GM12878 (cell line): Measurements from ENCODE around the gene ADK. TPM values are rescaled to one million over a fixed set of nuclear protein-coding genes. Genes with fewer than 3 reads are reported as not detected.

ENCODE experiments used
- ATAC-seq: fragments of 200-7000 bp; cut with Tn5 transposase; 3 replicates; pipeline ENCODE4 v1.9.1; 2020; ENCODE audit warnings: mild to moderate bottlenecking, moderate library complexity
- BruUV-seq: library from RNA; stranded (reverse); fragments of 400-500 nt; replicated peaks from 2 replicates; lab custom pipeline; 2021; lab: Mats Ljungman, UMichigan
- CTCF ChIA-PET: fragments of 300-600 bp; sonication (Branson Sonifier 250); formaldehyde crosslinking; extraction: SDS; loops from one replicate; lab custom pipeline; 2021; ENCODE audit warnings: inconsistent platforms; lab: Yijun Ruan, JAX
- POLR2A ChIA-PET: fragments of 350-600 bp; formaldehyde crosslinking; extraction: SDS; loops from one replicate; lab custom pipeline; 2021; ENCODE audit warnings: inconsistent platforms; lab: Charles Lee
- RAD21 ChIA-PET: fragments of 300-600 bp; sonication (Branson Sonifier 250); formaldehyde crosslinking; loops from one replicate; lab custom pipeline; 2023; ENCODE audit warnings: antibody characterized with exemption; ENCODE audit not compliant: unreplicated experiment; lab: Charles Lee
- SMC1A ChIA-PET: fragments of 300-600 bp; sonication (Branson Sonifier 250); formaldehyde crosslinking; loops from one replicate; lab custom pipeline; 2023; ENCODE audit not compliant: unreplicated experiment, uncharacterized antibody; lab: Charles Lee
- DNase-seq: peaks from one replicate; pipeline ENCODE4 v3.0.0-alpha.2; 2011; ENCODE audit warnings: low read depth, low spot score
- FAIRE-seq: peaks from 3 replicates; lab custom pipeline; 2011; peaks lifted over from hg19 to GRCh38; lab: Jason Lieb, UNC
- H2AFZ ChIP-seq: 2 replicates; pipeline ENCODE4 v1.6.0; 2011; ENCODE audit warnings: low read depth, low read length, control low read depth; ENCODE audit not compliant: control insufficient read depth
- H3K27ac ChIP-seq: 2 replicates; pipeline ENCODE4 v1.5.1; 2011; ENCODE audit warnings: control low read depth; ENCODE audit not compliant: control insufficient read depth, insufficient read depth
- H3K27me3 ChIP-seq, 2 experiments: replicated peaks in 1 of 2; 2 replicates each; pipeline versions ENCODE4 v1.6.0 to v1.6.1; 2011; ENCODE audit warnings: low read length in 1 of 2; ENCODE audit not compliant: control insufficient read depth in 2 of 2, insufficient read depth in 2 of 2
- H3K36me3 ChIP-seq, 2 experiments: 2 replicates each; pipeline ENCODE4 v1.5.1; 2011; ENCODE audit warnings: low read length in 1 of 2; ENCODE audit not compliant: control insufficient read depth in 2 of 2, insufficient read depth in 2 of 2
- H3K4me1 ChIP-seq: 2 replicates; pipeline ENCODE4 v1.6.1; 2011; ENCODE audit warnings: mild to moderate bottlenecking, low read length, moderate library complexity, mixed read lengths; ENCODE audit not compliant: control insufficient read depth, insufficient read depth
- H3K4me2 ChIP-seq: 2 replicates; pipeline ENCODE4 v1.6.0; 2011; ENCODE audit warnings: control low read depth; ENCODE audit not compliant: control insufficient read depth, insufficient read depth
- H3K4me3 ChIP-seq: fragments of 200-600 bp; sonication (generic); 2 replicates; pipeline ENCODE4 v1.5.1; 2016
- H3K79me2 ChIP-seq: 2 replicates; pipeline ENCODE4 v1.6.0; 2011; ENCODE audit warnings: low read length; ENCODE audit not compliant: control insufficient read depth, insufficient read depth
- H3K9ac ChIP-seq: 2 replicates; pipeline ENCODE4 v1.8.0; 2011; ENCODE audit warnings: low read length, control low read depth, mixed read lengths; ENCODE audit not compliant: control insufficient read depth, insufficient read depth
- H3K9me3 ChIP-seq: replicated peaks from 3 replicates; pipeline ENCODE4 v1.5.1; 2011; ENCODE audit warnings: mild to moderate bottlenecking, low read length; ENCODE audit not compliant: control insufficient read depth, insufficient read depth
- H4K20me1 ChIP-seq: 2 replicates; pipeline ENCODE4 v1.6.0; 2011; ENCODE audit not compliant: control insufficient read depth, insufficient read depth
- BCL11A ChIP-seq: IDR thresholded peaks from 2 replicates; pipeline ENCODE4 v1.6.1; 2011; ENCODE audit warnings: low read depth, low read length
- HCFC1 ChIP-seq: fragments of 150-350 bp; IDR thresholded peaks from 2 replicates; pipeline ENCODE4 v1.6.1; 2014; ENCODE audit warnings: low read length
- JUNB ChIP-seq: IDR thresholded peaks from 2 replicates; pipeline ENCODE4 v1.6.1; 2016; ENCODE audit warnings: antibody characterized with exemption, mild to moderate bottlenecking
- JUND ChIP-seq: IDR thresholded peaks from 2 replicates; pipeline ENCODE4 v1.6.1; 2012; ENCODE audit warnings: low read depth, mild to moderate bottlenecking, low read length, improper control_type of control experiment, moderate library complexity
- MEF2A ChIP-seq: IDR thresholded peaks from 2 replicates; pipeline ENCODE4 v1.6.1; 2011; ENCODE audit warnings: low read depth, mild to moderate bottlenecking, low read length, moderate library complexity; ENCODE audit not compliant: insufficient read depth
- MEF2B ChIP-seq: fragments of 450-650 bp; IDR thresholded peaks from 2 replicates; pipeline ENCODE4 v1.6.1; 2018; ENCODE audit warnings: mild to moderate bottlenecking, moderate library complexity; ENCODE audit not compliant: partially characterized antibody, poor library complexity, severe bottlenecking
- NR2C2 ChIP-seq: IDR thresholded peaks from 2 replicates; pipeline ENCODE4 v1.6.1; 2011; ENCODE audit warnings: borderline replicate concordance, low read depth; ENCODE audit not compliant: control insufficient read depth, insufficient read length
- POLR2A ChIP-seq: IDR thresholded peaks from 2 replicates; pipeline ENCODE4 v1.6.1; 2011; ENCODE audit warnings: low read depth, mild to moderate bottlenecking, low read length
- RAD51 ChIP-seq: fragments of 450-650 bp; IDR thresholded peaks from 2 replicates; pipeline ENCODE4 v1.6.1; 2016; ENCODE audit warnings: moderate library complexity, mild to moderate bottlenecking, inconsistent platforms
- RCOR1 ChIP-seq: conservative IDR thresholded peaks from 2 replicates; pipeline ENCODE4 v1.6.1; 2012; ENCODE audit warnings: low read depth, low read length, improper control_type of control experiment
- SIX5 ChIP-seq: IDR thresholded peaks from 2 replicates; pipeline ENCODE4 v1.6.1; 2011; ENCODE audit warnings: mild to moderate bottlenecking, low read depth, low read length, moderate library complexity; ENCODE audit not compliant: severe bottlenecking
- SMAD1 ChIP-seq: fragments of 450-650 bp; IDR thresholded peaks from 2 replicates; pipeline ENCODE4 v1.6.1; 2018; ENCODE audit warnings: mild to moderate bottlenecking, low read depth; ENCODE audit not compliant: partially characterized antibody
- SMC3 ChIP-seq: IDR thresholded peaks from 2 replicates; pipeline ENCODE4 v1.6.1; 2011; ENCODE audit warnings: low read length, improper control_type of control experiment, borderline replicate concordance
- SUPT20H ChIP-seq: IDR thresholded peaks from 2 replicates; pipeline ENCODE4 v1.6.1; 2011; ENCODE audit warnings: low read depth, mild to moderate bottlenecking, low read length, moderate library complexity, borderline replicate concordance; ENCODE audit not compliant: control insufficient read depth
- WGBS: methylation state at CpG from one replicate; pipeline ENCODE4 v1.1.6; 2016; ENCODE audit warnings: low lambda C conversion rate; ENCODE audit not compliant: insufficient replicate concordance, insufficient coverage; ENCODE audit errors: missing lambda C conversion rate; 5-methylcytosine and 5-hydroxymethylcytosine counted together
- in situ Hi-C: fragments of 300-500 bp; cut with MboI; formaldehyde crosslinking; loops from 9 replicates; pipeline ENCODE4 v1.14.3; 2018; ENCODE audit warnings: mixed read lengths
- intact Hi-C: fragments of 100-400 bp; cut with micrococcal nuclease; formaldehyde crosslinking; loops from one replicate; pipeline ENCODE4 v1.14.2; 2022; ENCODE audit not compliant: unreplicated experiment
- polyA plus RNA-seq, 11 experiments: library from polyadenylated mRNA; depleted of rRNA in 4 of 11; unstranded in 6 of 11; stranded (reverse) in 5 of 11; fragments of >200 nt; fragmentation: Nextera tagmentation in 4 of 11; fragmentation: Illumina TruSeq in 1 of 11; extraction: Ambion mirVana in 4 of 11; extraction: Trizol in 1 of 11; gene quantifications; 1 replicate in 1 of 11; 2 replicates in 10 of 11; pipeline versions ENCODE4 v1.2.1 to v1.2.3, GENCODE V29; 2011 to 2016; ENCODE audit warnings: inconsistent platforms in 2 of 11, missing spikeins in 2 of 11, low read depth in 1 of 11
- total RNA-seq, 4 experiments: library from RNA; depleted of rRNA in 3 of 4; stranded (reverse); fragments of >200 nt in 3 of 4; fragmentation: Illumina TruSeq in 1 of 4; extraction: Trizol in 1 of 4; gene quantifications; 2 replicates each; pipeline versions ENCODE4 v1.2.1 to v1.2.3, GENCODE V29; 2013 to 2021
- TF ChIP-seq, protein P1 (sequence below): fragments of 450-650 bp; IDR thresholded peaks from 2 replicates; pipeline ENCODE4 v1.6.1; 2017; ENCODE audit warnings: antibody characterized with exemption, mild to moderate bottlenecking, moderate library complexity
- TF ChIP-seq, protein P2 (sequence below): IDR thresholded peaks from 2 replicates; pipeline ENCODE4 v1.6.1; 2012; ENCODE audit warnings: low read depth, low read length, improper control_type of control experiment
- TF ChIP-seq, protein P3 (sequence below): fragments of 150-350 bp; IDR thresholded peaks from 2 replicates; pipeline ENCODE4 v1.6.1; 2016; ENCODE audit warnings: low read depth, low read length

ADK gene
- total and polyA plus RNA-seq, 10 of the 15 experiments (the other 5 are each of a cell fraction or from before 2014, with no cell fraction given) = 42.0 to 151 (median 81.6) TPM

DNA sequence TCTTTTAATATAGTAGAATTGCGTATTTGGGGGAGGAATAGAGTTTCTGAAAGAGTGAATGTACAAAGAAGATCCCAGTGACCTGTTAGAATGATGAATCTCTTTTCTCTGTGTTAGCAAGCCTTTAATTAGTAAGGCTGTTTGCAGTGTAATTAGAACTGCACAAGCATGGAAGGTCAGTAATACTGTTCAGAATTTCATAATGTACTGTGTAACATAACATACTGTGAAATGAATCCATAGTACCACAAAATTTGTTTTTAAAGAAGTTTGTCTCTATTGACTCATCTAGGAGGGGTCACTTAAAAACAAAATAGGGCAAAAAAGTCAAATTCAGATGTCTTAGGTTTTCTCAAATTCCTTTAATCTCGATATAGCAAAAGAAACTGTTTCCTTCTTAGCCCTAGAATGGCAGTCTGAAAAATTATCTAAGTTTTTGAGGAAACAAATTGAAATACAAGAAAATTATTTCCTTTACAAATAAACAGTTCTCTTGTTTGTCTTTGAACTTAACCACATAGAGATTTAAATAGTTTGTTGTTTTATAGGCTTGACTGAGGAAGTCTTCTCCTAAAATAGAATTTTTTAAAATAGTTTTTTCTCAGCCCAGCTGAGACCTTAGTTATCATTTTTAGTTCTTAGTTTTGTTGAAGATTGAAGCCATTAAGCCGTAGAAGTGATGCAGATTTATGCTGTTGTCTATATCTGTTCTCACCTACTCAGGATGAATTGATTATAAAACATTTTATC lies 12.5 kb downstream of the ADK start:
- Histone ChIP-seq H3K4me3 (0 out of 2 replicates have a peak overlapping the region, but pooled peaks have one; percentile 9), H3K4me2 (peak overlapping the region; percentile 83), H3K79me2 (peaks cover 55% of the 10 kb centered on the region), H3K9ac (peak overlapping the region; percentile 9; the same call in 1 of the 2 replicates), H3K9me3 (no peaks in the 10 kb centered on the region), H3K27ac (peak overlapping the region; percentile 54), H2AFZ (no peak overlapping the region), H3K27me3 (no peaks in the 10 kb centered on the region), H3K4me1 (peaks cover 50% of the 10 kb centered on the region), H3K36me3 (no peaks in the 10 kb centered on the region), H4K20me1 (no peaks in the 10 kb centered on the region)
- CTCF ChIA-PET = interaction anchor here (1.0 to 1.1 kb wide), 2 partner anchors 11 to 15 kb away, joined by 3 to 4 read pairs; no protein-coding TSS in a partner anchor
- DNase-seq = no peak
- POLR2A ChIA-PET = interaction anchor here (1.4 kb wide), 1 partner anchor 10 kb away, joined by 8 read pairs; no protein-coding TSS in a partner anchor
- RAD21 ChIA-PET = interaction anchor here (1.4 to 1.8 kb wide), 2 partner anchors 10 to 14 kb away, joined by 3 to 8 read pairs; no protein-coding TSS in a partner anchor
- ATAC-seq = peak; percentile 7; the same call in 2 of the 3 replicates
- no TSS peak for BruUV-seq
- whole genome bisulfite sequencing = 1% methylated on average over 3 of the region's 3 CpGs
- intact Hi-C loops = no loop called here
- in situ Hi-C loops = no loop called here
- SMC1A ChIA-PET = no interaction called here
- FAIRE-seq = no peak
- TF ChIP-seq SUPT20H (no peak), BCL11A (no peak), MEF2A (peak; percentile 94), POLR2A (no peak), SIX5 (no peak), RAD51 (no peak), SMC3 (no peak), NR2C2 (no peak), JUND (no peak), RCOR1 (no peak), SMAD1 (no peak), MEF2B (peak; percentile 55), HCFC1 (no peak), JUNB (no peak)
- TF ChIP-seq, protein P1, sequence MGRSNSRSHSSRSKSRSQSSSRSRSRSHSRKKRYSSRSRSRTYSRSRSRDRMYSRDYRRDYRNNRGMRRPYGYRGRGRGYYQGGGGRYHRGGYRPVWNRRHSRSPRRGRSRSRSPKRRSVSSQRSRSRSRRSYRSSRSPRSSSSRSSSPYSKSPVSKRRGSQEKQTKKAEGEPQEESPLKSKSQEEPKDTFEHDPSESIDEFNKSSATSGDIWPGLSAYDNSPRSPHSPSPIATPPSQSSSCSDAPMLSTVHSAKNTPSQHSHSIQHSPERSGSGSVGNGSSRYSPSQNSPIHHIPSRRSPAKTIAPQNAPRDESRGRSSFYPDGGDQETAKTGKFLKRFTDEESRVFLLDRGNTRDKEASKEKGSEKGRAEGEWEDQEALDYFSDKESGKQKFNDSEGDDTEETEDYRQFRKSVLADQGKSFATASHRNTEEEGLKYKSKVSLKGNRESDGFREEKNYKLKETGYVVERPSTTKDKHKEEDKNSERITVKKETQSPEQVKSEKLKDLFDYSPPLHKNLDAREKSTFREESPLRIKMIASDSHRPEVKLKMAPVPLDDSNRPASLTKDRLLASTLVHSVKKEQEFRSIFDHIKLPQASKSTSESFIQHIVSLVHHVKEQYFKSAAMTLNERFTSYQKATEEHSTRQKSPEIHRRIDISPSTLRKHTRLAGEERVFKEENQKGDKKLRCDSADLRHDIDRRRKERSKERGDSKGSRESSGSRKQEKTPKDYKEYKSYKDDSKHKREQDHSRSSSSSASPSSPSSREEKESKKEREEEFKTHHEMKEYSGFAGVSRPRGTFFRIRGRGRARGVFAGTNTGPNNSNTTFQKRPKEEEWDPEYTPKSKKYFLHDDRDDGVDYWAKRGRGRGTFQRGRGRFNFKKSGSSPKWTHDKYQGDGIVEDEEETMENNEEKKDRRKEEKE = no peak
- TF ChIP-seq, protein P2, sequence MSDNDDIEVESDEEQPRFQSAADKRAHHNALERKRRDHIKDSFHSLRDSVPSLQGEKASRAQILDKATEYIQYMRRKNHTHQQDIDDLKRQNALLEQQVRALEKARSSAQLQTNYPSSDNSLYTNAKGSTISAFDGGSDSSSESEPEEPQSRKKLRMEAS = no peak
- TF ChIP-seq, protein P3, sequence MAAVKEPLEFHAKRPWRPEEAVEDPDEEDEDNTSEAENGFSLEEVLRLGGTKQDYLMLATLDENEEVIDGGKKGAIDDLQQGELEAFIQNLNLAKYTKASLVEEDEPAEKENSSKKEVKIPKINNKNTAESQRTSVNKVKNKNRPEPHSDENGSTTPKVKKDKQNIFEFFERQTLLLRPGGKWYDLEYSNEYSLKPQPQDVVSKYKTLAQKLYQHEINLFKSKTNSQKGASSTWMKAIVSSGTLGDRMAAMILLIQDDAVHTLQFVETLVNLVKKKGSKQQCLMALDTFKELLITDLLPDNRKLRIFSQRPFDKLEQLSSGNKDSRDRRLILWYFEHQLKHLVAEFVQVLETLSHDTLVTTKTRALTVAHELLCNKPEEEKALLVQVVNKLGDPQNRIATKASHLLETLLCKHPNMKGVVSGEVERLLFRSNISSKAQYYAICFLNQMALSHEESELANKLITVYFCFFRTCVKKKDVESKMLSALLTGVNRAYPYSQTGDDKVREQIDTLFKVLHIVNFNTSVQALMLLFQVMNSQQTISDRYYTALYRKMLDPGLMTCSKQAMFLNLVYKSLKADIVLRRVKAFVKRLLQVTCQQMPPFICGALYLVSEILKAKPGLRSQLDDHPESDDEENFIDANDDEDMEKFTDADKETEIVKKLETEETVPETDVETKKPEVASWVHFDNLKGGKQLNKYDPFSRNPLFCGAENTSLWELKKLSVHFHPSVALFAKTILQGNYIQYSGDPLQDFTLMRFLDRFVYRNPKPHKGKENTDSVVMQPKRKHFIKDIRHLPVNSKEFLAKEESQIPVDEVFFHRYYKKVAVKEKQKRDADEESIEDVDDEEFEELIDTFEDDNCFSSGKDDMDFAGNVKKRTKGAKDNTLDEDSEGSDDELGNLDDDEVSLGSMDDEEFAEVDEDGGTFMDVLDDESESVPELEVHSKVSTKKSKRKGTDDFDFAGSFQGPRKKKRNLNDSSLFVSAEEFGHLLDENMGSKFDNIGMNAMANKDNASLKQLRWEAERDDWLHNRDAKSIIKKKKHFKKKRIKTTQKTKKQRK = no peak
